HepG2 (cell line): ENCODE data around the gene KATNBL1. TPM values are rescaled to one million over a fixed set of nuclear protein-coding genes. Genes with fewer than 3 reads are reported as not detected.

Source experiments
- CEBPB ChIP-seq: IDR thresholded peaks from 2 replicates; pipeline ENCODE4 v1.6.1; 2011; ENCODE audit warnings: low read depth, low read length, improper control_type of control experiment, borderline replicate concordance
- CHD2 ChIP-seq: IDR thresholded peaks from 2 replicates; pipeline ENCODE4 v1.6.1; 2011; ENCODE audit warnings: low read depth, low read length, improper control_type of control experiment
- ELK4 ChIP-seq: sonication (generic); formaldehyde crosslinking; IDR thresholded peaks from 2 replicates; pipeline ENCODE4 v1.9.0; 2021; ENCODE audit warnings: missing genetic modification reagents, borderline replicate concordance
- FOXM1 ChIP-seq: sonication (generic); formaldehyde crosslinking; IDR thresholded peaks from 2 replicates; pipeline ENCODE4 v1.5.0; 2020; ENCODE audit warnings: missing genetic modification reagents
- FOXP1 ChIP-seq, 2 experiments: fragments of 450-650 bp in 1 of 2; IDR thresholded peaks; 2 replicates each; pipeline ENCODE4 v1.6.1; 2017 to 2018; ENCODE audit warnings: antibody characterized with exemption in 1 of 2
- JDP2 ChIP-seq: sonication (generic); formaldehyde crosslinking; IDR thresholded peaks from 2 replicates; pipeline ENCODE4 v1.8.1; 2022; ENCODE audit warnings: missing genetic modification reagents, borderline replicate concordance
- NCOA2 ChIP-seq: sonication (generic); formaldehyde crosslinking; IDR thresholded peaks from 2 replicates; pipeline ENCODE4 v1.8.0; 2022; ENCODE audit warnings: inconsistent platforms
- NFIC ChIP-seq: IDR thresholded peaks from 2 replicates; pipeline ENCODE4 v1.6.1; 2012; ENCODE audit warnings: mild to moderate bottlenecking, low read length, inconsistent platforms
- NR2F6 ChIP-seq, 2 experiments: IDR thresholded peaks; 2 replicates each; pipeline ENCODE4 v1.6.1; 2016; ENCODE audit warnings: antibody characterized with exemption in 1 of 2, mild to moderate bottlenecking in 1 of 2
- PAF1 ChIP-seq: IDR thresholded peaks from 2 replicates; pipeline ENCODE4 v1.6.1; 2016; ENCODE audit warnings: missing genetic modification reagents, missing compliant biosample characterization
- PLRG1 ChIP-seq: fragments of 450-650 bp; conservative IDR thresholded peaks from 2 replicates; pipeline ENCODE4 v1.6.1; 2016
- RBM22 ChIP-seq: fragments of 200-400 bp; formaldehyde crosslinking; optimal IDR thresholded peaks from 2 replicates; pipeline ENCODE3; 2017; ENCODE audit warnings: mild to moderate bottlenecking, low read length, moderate library complexity
- SIN3B ChIP-seq: fragments of 150-350 bp; IDR thresholded peaks from 2 replicates; pipeline ENCODE4 v1.6.1; 2014; ENCODE audit warnings: low read length
- SIX1 ChIP-seq: sonication (generic); formaldehyde crosslinking; IDR thresholded peaks from 2 replicates; pipeline ENCODE4 v1.4.0; 2020; ENCODE audit warnings: missing genetic modification reagents, borderline replicate concordance
- SMAD3 ChIP-seq: sonication (generic); formaldehyde crosslinking; IDR thresholded peaks from 2 replicates; pipeline ENCODE4 v1.4.0; 2020; ENCODE audit warnings: missing genetic modification reagents
- YEATS2 ChIP-seq: sonication (generic); formaldehyde crosslinking; IDR thresholded peaks from 2 replicates; pipeline ENCODE4 v1.4.0; 2020; ENCODE audit warnings: missing genetic modification reagents, borderline replicate concordance
- ZNF557 ChIP-seq: sonication (generic); formaldehyde crosslinking; IDR thresholded peaks from 2 replicates; pipeline ENCODE4 v1.4.0; 2020; ENCODE audit warnings: missing genetic modification reagents
- ZNF615 ChIP-seq: sonication (generic); formaldehyde crosslinking; IDR thresholded peaks from 2 replicates; pipeline ENCODE4 v1.5.0; 2020; ENCODE audit warnings: mild to moderate bottlenecking, missing genetic modification reagents, borderline replicate concordance
- ZNF652 ChIP-seq: IDR thresholded peaks from 2 replicates; pipeline ENCODE4 v1.6.1; 2016; ENCODE audit warnings: low read depth, borderline replicate concordance
- polyA plus RNA-seq, 8 experiments: library from polyadenylated mRNA; depleted of rRNA in 3 of 8; stranded (reverse) in 7 of 8; unstranded in 1 of 8; fragments of >200 nt; fragmentation: Illumina TruSeq in 4 of 8; extraction: Trizol in 4 of 8; gene quantifications; 2 replicates each; pipeline versions ENCODE4 v1.2.1 to v1.2.3, GENCODE V29; 2011 to 2016; ENCODE audit warnings: low read depth in 4 of 8, missing spikeins in 1 of 8, mixed read lengths in 1 of 8; ENCODE audit not compliant: insufficient read depth in 1 of 8
- total RNA-seq, 5 experiments: library from RNA; depleted of rRNA; stranded (reverse); fragments of >200 nt; fragmentation: Illumina TruSeq; extraction: Trizol; gene quantifications; 2 replicates each; pipeline ENCODE4 v1.2.3, GENCODE V29; 2016; ENCODE audit warnings: low read depth in 1 of 5
- TF ChIP-seq, protein P1 (sequence below): sonication (generic); formaldehyde crosslinking; IDR thresholded peaks from 2 replicates; pipeline ENCODE4 v1.4.0; 2020; ENCODE audit warnings: missing genetic modification reagents
- TF ChIP-seq, protein P2 (sequence below): sonication (generic); formaldehyde crosslinking; IDR thresholded peaks from 2 replicates; pipeline ENCODE4 v1.8.0; 2022; ENCODE audit warnings: missing genetic modification reagents, low read depth, mild to moderate bottlenecking, borderline replicate concordance
- TF ChIP-seq, protein P3 (sequence below): sonication (generic); formaldehyde crosslinking; IDR thresholded peaks from 2 replicates; pipeline ENCODE4 v1.4.0; 2020; ENCODE audit warnings: missing genetic modification reagents
- TF ChIP-seq, protein P4 (sequence below): sonication (generic); formaldehyde crosslinking; conservative IDR thresholded peaks from 2 replicates; pipeline ENCODE4 v1.4.0; 2020; ENCODE audit warnings: missing genetic modification reagents

Gene KATNBL1
- total and polyA plus RNA-seq, 2 of the 13 experiments (the other 11 are each of a cell fraction or from before 2014, with no cell fraction given) = 23.4 to 42.8 TPM

DNA sequence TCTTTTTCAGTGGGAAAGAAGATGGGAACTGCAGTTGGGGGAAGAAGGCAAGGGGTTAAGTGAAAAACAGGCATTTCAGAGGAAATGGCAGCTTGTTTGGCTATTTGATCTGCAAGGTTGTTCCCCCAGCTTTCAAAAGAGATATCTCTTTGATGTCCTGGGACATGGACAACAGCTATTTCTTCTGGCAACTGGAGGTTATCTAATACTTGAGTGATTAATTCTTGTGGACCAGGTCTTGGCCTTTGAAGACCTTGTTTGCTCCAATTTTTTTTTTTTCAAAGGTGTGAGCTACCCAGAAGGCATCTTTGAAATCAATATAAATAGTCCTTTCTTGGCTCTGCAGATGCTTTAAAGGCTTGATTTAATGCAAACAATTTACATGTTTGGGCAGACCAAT, 51.5 kb downstream of the KATNBL1 start (continued):
- TF ChIP-seq FOXM1 (CRISPR knock-in tag) (no peak), RBM22 (no peak), SIN3B (no peak), SIX1 (CRISPR knock-in tag) (no peak), NR2F6 (IDR thresholded peaks at IDR 0.05) (peak; percentile 57), NR2F6 (CRISPR knock-in tag; IDR thresholded peaks at IDR 0.05) (0 out of 2 replicates have a peak, but pooled peaks have one; percentile 5), FOXP1 (IDR thresholded peaks at IDR 0.05) (no peak), FOXP1 (CRISPR knock-in tag; IDR thresholded peaks at IDR 0.05) (peak; percentile 35; the same call in 1 of the 2 replicates), ZNF615 (CRISPR knock-in tag) (no peak), PAF1 (no peak), PLRG1 (no peak), NFIC (no peak), ZNF652 (CRISPR knock-in tag) (peak; percentile 75), SMAD3 (CRISPR knock-in tag) (no peak), ELK4 (CRISPR knock-in tag) (no peak), CHD2 (no peak), ZNF557 (CRISPR knock-in tag) (no peak), YEATS2 (CRISPR knock-in tag) (no peak), JDP2 (no peak), CEBPB (no peak), NCOA2 (CRISPR knock-in tag) (peak; percentile 69; the same call in 1 of the 2 replicates)
- TF ChIP-seq, protein P1, sequence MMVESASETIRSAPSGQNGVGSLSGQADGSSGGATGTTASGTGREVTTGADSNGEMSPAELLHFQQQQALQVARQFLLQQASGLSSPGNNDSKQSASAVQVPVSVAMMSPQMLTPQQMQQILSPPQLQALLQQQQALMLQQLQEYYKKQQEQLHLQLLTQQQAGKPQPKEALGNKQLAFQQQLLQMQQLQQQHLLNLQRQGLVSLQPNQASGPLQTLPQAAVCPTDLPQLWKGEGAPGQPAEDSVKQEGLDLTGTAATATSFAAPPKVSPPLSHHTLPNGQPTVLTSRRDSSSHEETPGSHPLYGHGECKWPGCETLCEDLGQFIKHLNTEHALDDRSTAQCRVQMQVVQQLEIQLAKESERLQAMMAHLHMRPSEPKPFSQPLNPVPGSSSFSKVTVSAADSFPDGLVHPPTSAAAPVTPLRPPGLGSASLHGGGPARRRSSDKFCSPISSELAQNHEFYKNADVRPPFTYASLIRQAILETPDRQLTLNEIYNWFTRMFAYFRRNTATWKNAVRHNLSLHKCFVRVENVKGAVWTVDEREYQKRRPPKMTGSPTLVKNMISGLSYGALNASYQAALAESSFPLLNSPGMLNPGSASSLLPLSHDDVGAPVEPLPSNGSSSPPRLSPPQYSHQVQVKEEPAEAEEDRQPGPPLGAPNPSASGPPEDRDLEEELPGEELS (CRISPR knock-in tag) = 0 out of 2 replicates have a peak, but pooled peaks have one; percentile 27
- TF ChIP-seq, protein P2, sequence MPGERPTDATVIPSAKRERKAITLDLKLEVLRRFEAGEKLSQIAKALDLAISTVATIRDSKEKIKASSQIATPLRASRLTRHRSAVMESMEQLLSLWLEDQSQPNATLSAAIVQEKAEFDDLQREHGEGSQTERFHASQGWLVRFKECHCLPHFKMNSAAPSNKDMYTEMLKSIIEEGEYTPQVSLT = no peak
- TF ChIP-seq, protein P3, sequence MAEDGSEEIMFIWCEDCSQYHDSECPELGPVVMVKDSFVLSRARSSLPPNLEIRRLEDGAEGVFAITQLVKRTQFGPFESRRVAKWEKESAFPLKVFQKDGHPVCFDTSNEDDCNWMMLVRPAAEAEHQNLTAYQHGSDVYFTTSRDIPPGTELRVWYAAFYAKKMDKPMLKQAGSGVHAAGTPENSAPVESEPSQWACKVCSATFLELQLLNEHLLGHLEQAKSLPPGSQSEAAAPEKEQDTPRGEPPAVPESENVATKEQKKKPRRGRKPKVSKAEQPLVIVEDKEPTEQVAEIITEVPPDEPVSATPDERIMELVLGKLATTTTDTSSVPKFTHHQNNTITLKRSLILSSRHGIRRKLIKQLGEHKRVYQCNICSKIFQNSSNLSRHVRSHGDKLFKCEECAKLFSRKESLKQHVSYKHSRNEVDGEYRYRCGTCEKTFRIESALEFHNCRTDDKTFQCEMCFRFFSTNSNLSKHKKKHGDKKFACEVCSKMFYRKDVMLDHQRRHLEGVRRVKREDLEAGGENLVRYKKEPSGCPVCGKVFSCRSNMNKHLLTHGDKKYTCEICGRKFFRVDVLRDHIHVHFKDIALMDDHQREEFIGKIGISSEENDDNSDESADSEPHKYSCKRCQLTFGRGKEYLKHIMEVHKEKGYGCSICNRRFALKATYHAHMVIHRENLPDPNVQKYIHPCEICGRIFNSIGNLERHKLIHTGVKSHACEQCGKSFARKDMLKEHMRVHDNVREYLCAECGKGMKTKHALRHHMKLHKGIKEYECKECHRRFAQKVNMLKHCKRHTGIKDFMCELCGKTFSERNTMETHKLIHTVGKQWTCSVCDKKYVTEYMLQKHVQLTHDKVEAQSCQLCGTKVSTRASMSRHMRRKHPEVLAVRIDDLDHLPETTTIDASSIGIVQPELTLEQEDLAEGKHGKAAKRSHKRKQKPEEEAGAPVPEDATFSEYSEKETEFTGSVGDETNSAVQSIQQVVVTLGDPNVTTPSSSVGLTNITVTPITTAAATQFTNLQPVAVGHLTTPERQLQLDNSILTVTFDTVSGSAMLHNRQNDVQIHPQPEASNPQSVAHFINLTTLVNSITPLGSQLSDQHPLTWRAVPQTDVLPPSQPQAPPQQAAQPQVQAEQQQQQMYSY (CRISPR knock-in tag) = no peak
- TF ChIP-seq, protein P4, sequence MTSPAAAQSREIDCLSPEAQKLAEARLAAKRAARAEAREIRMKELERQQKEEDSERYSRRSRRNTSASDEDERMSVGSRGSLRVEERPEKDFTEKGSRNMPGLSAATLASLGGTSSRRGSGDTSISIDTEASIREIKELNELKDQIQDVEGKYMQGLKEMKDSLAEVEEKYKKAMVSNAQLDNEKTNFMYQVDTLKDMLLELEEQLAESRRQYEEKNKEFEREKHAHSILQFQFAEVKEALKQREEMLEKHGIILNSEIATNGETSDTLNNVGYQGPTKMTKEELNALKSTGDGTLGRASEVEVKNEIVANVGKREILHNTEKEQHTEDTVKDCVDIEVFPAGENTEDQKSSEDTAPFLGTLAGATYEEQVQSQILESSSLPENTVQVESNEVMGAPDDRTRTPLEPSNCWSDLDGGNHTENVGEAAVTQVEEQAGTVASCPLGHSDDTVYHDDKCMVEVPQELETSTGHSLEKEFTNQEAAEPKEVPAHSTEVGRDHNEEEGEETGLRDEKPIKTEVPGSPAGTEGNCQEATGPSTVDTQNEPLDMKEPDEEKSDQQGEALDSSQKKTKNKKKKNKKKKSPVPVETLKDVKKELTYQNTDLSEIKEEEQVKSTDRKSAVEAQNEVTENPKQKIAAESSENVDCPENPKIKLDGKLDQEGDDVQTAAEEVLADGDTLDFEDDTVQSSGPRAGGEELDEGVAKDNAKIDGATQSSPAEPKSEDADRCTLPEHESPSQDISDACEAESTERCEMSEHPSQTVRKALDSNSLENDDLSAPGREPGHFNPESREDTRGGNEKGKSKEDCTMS = no peak
